Lower leg skin (tissue), 3 donors: ENCODE measurements around the gene CUL9.

Source experiments
- CTCF ChIP-seq, 3 donors: fragments of 450-650 bp; IDR thresholded peaks; one replicate each; pipeline ENCODE4 v1.5.1; 2016; ENCODE audit warnings: antibody characterized with exemption in 3 of 3, mild to moderate bottlenecking in 3 of 3, moderate library complexity in 2 of 3
- POLR2A ChIP-seq, 2 donors: fragments of 450-650 bp; IDR thresholded peaks; one replicate each; pipeline ENCODE4 v1.6.1; 2016 to 2017; ENCODE audit warnings: antibody characterized with exemption in 2 of 2, mild to moderate bottlenecking in 1 of 2, moderate library complexity in 1 of 2

GRCh38 chr6:43146261-43146660 is 35.7 kb upstream of the CUL9 start:
- TF ChIP-seq POLR2A (IDR thresholded peaks at IDR 0.05): no peak
- no peak for TF ChIP-seq CTCF (IDR thresholded peaks at IDR 0.05)
